ENCODE data around the gene RND2.

Gene RND2

DNA sequence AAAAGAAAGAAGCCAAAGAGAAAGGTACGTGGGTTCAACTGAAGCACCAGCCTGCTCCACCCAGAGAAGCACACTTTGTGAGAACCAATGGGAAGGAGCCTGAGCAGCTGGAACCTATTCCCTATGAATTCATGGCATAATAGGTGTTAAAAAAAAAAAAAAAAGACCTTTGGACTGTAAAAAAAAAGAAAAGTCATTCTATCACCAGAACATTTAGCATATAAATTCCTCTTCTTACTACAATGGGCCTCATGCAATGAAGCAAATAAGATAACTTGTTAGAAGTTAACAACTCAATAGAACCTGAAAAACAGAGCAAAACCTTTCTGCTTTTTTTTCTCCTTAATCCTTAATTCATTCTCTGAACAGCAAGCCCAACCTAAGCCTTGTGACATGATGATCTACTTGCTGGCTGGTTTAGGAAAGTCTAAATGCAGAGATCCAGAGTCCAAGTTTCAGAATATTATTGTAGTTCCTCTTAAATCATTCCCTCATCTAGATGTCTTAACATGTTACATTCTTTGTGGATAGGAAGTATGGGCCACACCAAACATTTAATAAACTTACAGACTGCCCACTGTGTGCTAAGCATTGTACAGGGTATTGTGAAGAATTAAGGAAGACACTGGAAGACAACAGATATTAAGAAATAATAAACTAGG lies 54.7 kb downstream of the RND2 start:
- DNase-seq (ENCODE audit: low spot score), result no peak

Measured in hematopoietic multipotent progenitor cell treated with erythropoietin and hydrocortisone succinate and interleukin-3 and kit ligand, for 15 days (in vitro differentiated cells).